Neural cell (in vitro differentiated cells): Measurements from ENCODE around the gene EHMT1. TPM values are rescaled to one million over a fixed set of nuclear protein-coding genes. Genes with fewer than 3 reads are reported as not detected.

Experiments used
- H2AFZ ChIP-seq: fragments of 200-600, 300-800 bp; sonication (generic), shearing (Covaris generic); 2 replicates; pipeline ENCODE4 v1.6.0; 2014; ENCODE audit warnings: low read depth, mild to moderate bottlenecking, antibody characterized with exemption, low read length, moderate library complexity
- H3F3A ChIP-seq: fragments of 200-600 bp; shearing (Covaris generic); 2 replicates; pipeline ENCODE4 v1.6.1; 2016; ENCODE audit warnings: mild to moderate bottlenecking, moderate library complexity, mixed read lengths, antibody characterized with exemption, low read length; ENCODE audit not compliant: insufficient read depth, poor library complexity, severe bottlenecking
- H3K27ac ChIP-seq: fragments of 200-600, 300-800 bp; sonication (generic), shearing (Covaris generic); 2 replicates; pipeline ENCODE4 v1.5.1; 2014; ENCODE audit warnings: mild to moderate bottlenecking, low read length, moderate library complexity
- H3K27me3 ChIP-seq: fragments of 300-800, 200-600 bp; sonication (generic), shearing (Covaris generic); 2 replicates; pipeline ENCODE4 v1.6.0; 2014; ENCODE audit warnings: mild to moderate bottlenecking, low read depth, low read length, moderate library complexity; ENCODE audit not compliant: insufficient read depth
- H3K36me3 ChIP-seq: fragments of 300-800, 200-600 bp; sonication (generic), shearing (Covaris generic); 2 replicates; pipeline ENCODE4 v1.5.1; 2014; ENCODE audit warnings: mild to moderate bottlenecking, antibody characterized with exemption, low read length, moderate library complexity; ENCODE audit not compliant: insufficient read depth
- H3K4me2 ChIP-seq: fragments of 300-800, 200-600 bp; sonication (generic), shearing (Covaris generic); 2 replicates; pipeline ENCODE4 v1.6.0; 2014; ENCODE audit warnings: mild to moderate bottlenecking, low read length
- H3K4me3 ChIP-seq: fragments of 300-800, 200-600 bp; sonication (generic), shearing (Covaris generic); 2 replicates; pipeline ENCODE4 v1.5.1; 2014; ENCODE audit warnings: mild to moderate bottlenecking, low read length, moderate library complexity
- H3K79me2 ChIP-seq: fragments of 200-600 bp; shearing (Covaris generic); replicated peaks from 2 replicates; pipeline ENCODE4 v1.6.0; 2014; ENCODE audit warnings: mild to moderate bottlenecking, low read length, moderate library complexity; ENCODE audit not compliant: insufficient read depth
- H3K9ac ChIP-seq: fragments of 300-800, 200-600 bp; sonication (generic), shearing (Covaris generic); 2 replicates; pipeline ENCODE4 v1.6.1; 2016; ENCODE audit warnings: mild to moderate bottlenecking, low read length, mixed read lengths
- H3K9me2 ChIP-seq: fragments of 200-600 bp; shearing (Covaris generic); 2 replicates; pipeline ENCODE4 v1.6.1; 2016; ENCODE audit warnings: mild to moderate bottlenecking, low read length, mixed read lengths; ENCODE audit not compliant: insufficient read depth
- H3K9me3 ChIP-seq: fragments of 200-600, 300-800 bp; sonication (generic), shearing (Covaris generic); 2 replicates; pipeline ENCODE4 v1.6.1; 2016; ENCODE audit warnings: mild to moderate bottlenecking, mixed run types, low read length, moderate library complexity, mixed read lengths
- H4K20me1 ChIP-seq: fragments of 200-600 bp; shearing (Covaris generic); 2 replicates; pipeline ENCODE4 v1.6.1; 2016; ENCODE audit warnings: mild to moderate bottlenecking, mixed run types; ENCODE audit not compliant: insufficient read depth
- EP300 ChIP-seq: fragments of 450-650 bp; conservative IDR thresholded peaks from 2 replicates; pipeline ENCODE4 v1.6.1; 2014; ENCODE audit warnings: antibody characterized with exemption, mild to moderate bottlenecking, moderate library complexity; ENCODE audit not compliant: poor library complexity, severe bottlenecking
- EZH2 ChIP-seq: fragments of 200-600, 300-800 bp; shearing (Covaris generic), sonication (generic); IDR thresholded peaks from 2 replicates; pipeline ENCODE4 v1.6.1; 2014; ENCODE audit warnings: antibody characterized with exemption, low read length, borderline replicate concordance, mild to moderate bottlenecking; ENCODE audit not compliant: insufficient read depth, poor library complexity, severe bottlenecking
- MXI1 ChIP-seq: fragments of 450-650 bp; conservative IDR thresholded peaks from 2 replicates; pipeline ENCODE4 v1.6.1; 2014; ENCODE audit warnings: antibody characterized with exemption, mild to moderate bottlenecking; ENCODE audit not compliant: poor library complexity, severe bottlenecking
- POLR2AphosphoS5 ChIP-seq: IDR thresholded peaks from 2 replicates; pipeline ENCODE4 v1.6.1; 2012
- RAD21 ChIP-seq: fragments of 450-650 bp; conservative IDR thresholded peaks from 2 replicates; pipeline ENCODE4 v1.6.1; 2014; ENCODE audit warnings: antibody characterized with exemption, mild to moderate bottlenecking, moderate library complexity
- SMC3 ChIP-seq: fragments of 450-650 bp; conservative IDR thresholded peaks from 2 replicates; pipeline ENCODE4 v1.6.1; 2014; ENCODE audit warnings: antibody characterized with exemption, mild to moderate bottlenecking, moderate library complexity; ENCODE audit not compliant: poor library complexity
- TAF1 ChIP-seq: IDR thresholded peaks from 2 replicates; pipeline ENCODE4 v1.6.1; 2012; ENCODE audit warnings: low read depth
- polyA plus RNA-seq: library from polyadenylated mRNA; depleted of rRNA; stranded (reverse); fragments of >200 nt; gene quantifications from 2 replicates; pipeline ENCODE4 v1.2.3, GENCODE V29; 2014
- TF ChIP-seq, protein P1 (sequence below): IDR thresholded peaks from 2 replicates; pipeline ENCODE4 v1.6.1; 2012; ENCODE audit warnings: borderline replicate concordance
- TF ChIP-seq, protein P2 (sequence below): fragments of 450-650 bp; IDR thresholded peaks from 2 replicates; pipeline ENCODE4 v1.5.1; 2014; ENCODE audit warnings: antibody characterized with exemption, mild to moderate bottlenecking, moderate library complexity; ENCODE audit not compliant: poor library complexity, severe bottlenecking

Gene EHMT1
- polyA plus RNA-seq, 1 donor from 2014 or later = 53.0 TPM

- no peaks in the 10 kb centered on the region for H3F3A ChIP-seq
- H3K79me2 ChIP-seq = no peaks in the 10 kb centered on the region
- H3K9me2 ChIP-seq = no peaks in the 10 kb centered on the region
- H2AFZ ChIP-seq = no peak overlapping the region
- no peak overlapping the region for H3K9ac ChIP-seq
- H3K9me3 ChIP-seq = no peaks in the 10 kb centered on the region
- H3K27ac ChIP-seq = no peak overlapping the region
- H3K36me3 ChIP-seq = peaks cover 14% of the 10 kb centered on the region
- no peak overlapping the region for H3K4me3 ChIP-seq
- no peak for TF ChIP-seq SMC3
- TF ChIP-seq, protein P1, sequence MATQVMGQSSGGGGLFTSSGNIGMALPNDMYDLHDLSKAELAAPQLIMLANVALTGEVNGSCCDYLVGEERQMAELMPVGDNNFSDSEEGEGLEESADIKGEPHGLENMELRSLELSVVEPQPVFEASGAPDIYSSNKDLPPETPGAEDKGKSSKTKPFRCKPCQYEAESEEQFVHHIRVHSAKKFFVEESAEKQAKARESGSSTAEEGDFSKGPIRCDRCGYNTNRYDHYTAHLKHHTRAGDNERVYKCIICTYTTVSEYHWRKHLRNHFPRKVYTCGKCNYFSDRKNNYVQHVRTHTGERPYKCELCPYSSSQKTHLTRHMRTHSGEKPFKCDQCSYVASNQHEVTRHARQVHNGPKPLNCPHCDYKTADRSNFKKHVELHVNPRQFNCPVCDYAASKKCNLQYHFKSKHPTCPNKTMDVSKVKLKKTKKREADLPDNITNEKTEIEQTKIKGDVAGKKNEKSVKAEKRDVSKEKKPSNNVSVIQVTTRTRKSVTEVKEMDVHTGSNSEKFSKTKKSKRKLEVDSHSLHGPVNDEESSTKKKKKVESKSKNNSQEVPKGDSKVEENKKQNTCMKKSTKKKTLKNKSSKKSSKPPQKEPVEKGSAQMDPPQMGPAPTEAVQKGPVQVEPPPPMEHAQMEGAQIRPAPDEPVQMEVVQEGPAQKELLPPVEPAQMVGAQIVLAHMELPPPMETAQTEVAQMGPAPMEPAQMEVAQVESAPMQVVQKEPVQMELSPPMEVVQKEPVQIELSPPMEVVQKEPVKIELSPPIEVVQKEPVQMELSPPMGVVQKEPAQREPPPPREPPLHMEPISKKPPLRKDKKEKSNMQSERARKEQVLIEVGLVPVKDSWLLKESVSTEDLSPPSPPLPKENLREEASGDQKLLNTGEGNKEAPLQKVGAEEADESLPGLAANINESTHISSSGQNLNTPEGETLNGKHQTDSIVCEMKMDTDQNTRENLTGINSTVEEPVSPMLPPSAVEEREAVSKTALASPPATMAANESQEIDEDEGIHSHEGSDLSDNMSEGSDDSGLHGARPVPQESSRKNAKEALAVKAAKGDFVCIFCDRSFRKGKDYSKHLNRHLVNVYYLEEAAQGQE = no peak
- TF ChIP-seq EZH2 = no peak
- TF ChIP-seq EP300 = no peak
- TF ChIP-seq MXI1 = no peak
- no peak for TF ChIP-seq RAD21
- no peak for TF ChIP-seq POLR2AphosphoS5
- TF ChIP-seq, protein P2, sequence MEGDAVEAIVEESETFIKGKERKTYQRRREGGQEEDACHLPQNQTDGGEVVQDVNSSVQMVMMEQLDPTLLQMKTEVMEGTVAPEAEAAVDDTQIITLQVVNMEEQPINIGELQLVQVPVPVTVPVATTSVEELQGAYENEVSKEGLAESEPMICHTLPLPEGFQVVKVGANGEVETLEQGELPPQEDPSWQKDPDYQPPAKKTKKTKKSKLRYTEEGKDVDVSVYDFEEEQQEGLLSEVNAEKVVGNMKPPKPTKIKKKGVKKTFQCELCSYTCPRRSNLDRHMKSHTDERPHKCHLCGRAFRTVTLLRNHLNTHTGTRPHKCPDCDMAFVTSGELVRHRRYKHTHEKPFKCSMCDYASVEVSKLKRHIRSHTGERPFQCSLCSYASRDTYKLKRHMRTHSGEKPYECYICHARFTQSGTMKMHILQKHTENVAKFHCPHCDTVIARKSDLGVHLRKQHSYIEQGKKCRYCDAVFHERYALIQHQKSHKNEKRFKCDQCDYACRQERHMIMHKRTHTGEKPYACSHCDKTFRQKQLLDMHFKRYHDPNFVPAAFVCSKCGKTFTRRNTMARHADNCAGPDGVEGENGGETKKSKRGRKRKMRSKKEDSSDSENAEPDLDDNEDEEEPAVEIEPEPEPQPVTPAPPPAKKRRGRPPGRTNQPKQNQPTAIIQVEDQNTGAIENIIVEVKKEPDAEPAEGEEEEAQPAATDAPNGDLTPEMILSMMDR = no peak
- TF ChIP-seq TAF1 = no peak
- H4K20me1 ChIP-seq = no peaks in the 10 kb centered on the region
- H3K27me3 ChIP-seq = no peaks in the 10 kb centered on the region
- no peak overlapping the region for H3K4me2 ChIP-seq
These were observed 186.3 kb downstream of the EHMT1 start for GRCh38 chr9:137804908-137805630.

DNA sequence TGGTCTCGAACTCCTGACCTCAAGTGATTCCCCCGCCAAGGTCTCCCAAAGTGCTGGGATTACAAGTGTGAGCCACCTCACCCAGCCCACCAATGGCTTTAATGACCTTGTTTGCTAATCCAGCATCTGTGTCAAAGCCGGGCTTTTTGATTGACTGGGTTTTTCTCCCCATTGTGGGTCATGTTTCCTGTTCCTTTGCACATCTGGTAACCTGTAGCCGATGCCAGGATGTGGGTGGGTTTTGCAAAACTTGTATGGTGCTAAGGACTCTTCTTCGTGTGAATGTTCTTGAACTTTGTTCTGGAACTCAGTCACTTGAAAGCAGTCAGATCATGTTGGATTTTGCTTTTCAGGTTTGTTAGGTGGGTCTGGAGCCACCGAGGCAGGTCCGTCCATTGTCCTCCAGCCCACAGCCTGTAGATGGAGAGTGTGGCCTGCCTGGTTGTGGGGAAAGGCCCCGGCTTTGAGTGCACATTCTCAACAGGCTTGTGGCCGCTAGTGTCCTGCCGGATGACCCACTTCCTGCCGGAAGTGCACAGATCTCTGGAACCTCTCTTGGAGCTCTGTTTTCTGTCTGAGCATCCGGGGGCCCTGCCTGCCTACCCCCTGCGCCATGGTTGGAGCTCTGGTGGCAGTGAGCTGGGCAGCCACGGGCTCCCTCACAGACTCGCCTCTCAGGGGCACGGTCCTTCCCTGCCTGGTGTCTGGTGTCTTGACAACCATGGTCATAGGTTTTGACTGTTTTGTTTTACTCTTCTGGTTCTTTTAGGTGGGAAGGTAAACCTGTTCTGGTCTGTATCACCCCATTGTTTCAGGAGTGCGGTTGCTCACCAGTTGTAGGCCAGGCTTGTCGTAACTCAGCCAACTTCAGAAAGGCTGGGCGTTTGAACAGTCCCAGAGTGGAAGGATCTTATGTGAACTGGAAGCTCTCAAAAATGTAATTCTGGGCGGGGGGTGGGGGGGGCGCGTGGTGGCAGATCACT, 189.2 kb downstream of the EHMT1 start:
- H3K36me3 ChIP-seq = peaks cover 14% of the 10 kb centered on the region
- no peak overlapping the region for H3K4me3 ChIP-seq
- H3F3A ChIP-seq = no peaks in the 10 kb centered on the region
- no peaks in the 10 kb centered on the region for H3K27me3 ChIP-seq
- no peaks in the 10 kb centered on the region for H3K79me2 ChIP-seq
- H3K9me3 ChIP-seq = no peaks in the 10 kb centered on the region
- TF ChIP-seq, protein P1 = no peak
- TF ChIP-seq SMC3 = no peak
- H2AFZ ChIP-seq = no peak overlapping the region
- no peak overlapping the region for H3K4me2 ChIP-seq
- no peak overlapping the region for H3K27ac ChIP-seq
- H3K9me2 ChIP-seq = no peaks in the 10 kb centered on the region
- no peak overlapping the region for H3K9ac ChIP-seq
- no peaks in the 10 kb centered on the region for H4K20me1 ChIP-seq
